GM23338 (cell line): Measurements from ENCODE around the gene CISH. TPM values are rescaled to one million over a fixed set of nuclear protein-coding genes. Genes with fewer than 3 reads are reported as not detected.

Source experiments
- ATAC-seq: fragments of 200-7000 bp; cut with Tn5 transposase; 3 replicates; pipeline ENCODE4 v1.9.1; 2020
- DNase-seq: peaks from one replicate; pipeline ENCODE4 v3.0.0-alpha.2; 2015; ENCODE audit warnings: low spot score
- H2AFZ ChIP-seq: fragments of 200-600 bp; sonication (generic); 2 replicates; pipeline ENCODE4 v1.8.0; 2016; ENCODE audit warnings: antibody characterized with exemption, mild to moderate bottlenecking, moderate library complexity
- H3F3A ChIP-seq: fragments of 200-600 bp; sonication (generic); replicated peaks from 2 replicates; pipeline ENCODE4 v1.8.0; 2017; ENCODE audit warnings: antibody characterized with exemption, mixed run types, low read depth
- H3K27ac ChIP-seq: fragments of 200-600 bp; sonication (generic); 2 replicates; pipeline ENCODE4 v1.6.1; 2016; ENCODE audit warnings: low read depth
- H3K27me3 ChIP-seq: fragments of 200-600 bp; sonication (generic); 2 replicates; pipeline ENCODE4 v1.8.0; 2016; ENCODE audit warnings: mild to moderate bottlenecking, mixed run types, moderate library complexity; ENCODE audit not compliant: insufficient read depth
- H3K36me3 ChIP-seq: fragments of 200-600 bp; sonication (generic); 2 replicates; pipeline ENCODE4 v1.8.0; 2016; ENCODE audit warnings: mild to moderate bottlenecking; ENCODE audit not compliant: insufficient read depth
- H3K4me1 ChIP-seq: fragments of 200-600 bp; sonication (generic); 2 replicates; pipeline ENCODE4 v1.8.0; 2016; ENCODE audit warnings: mild to moderate bottlenecking, moderate library complexity; ENCODE audit not compliant: insufficient read depth
- H3K4me2 ChIP-seq: fragments of 200-600 bp; sonication (generic); 2 replicates; pipeline ENCODE4 v1.7.1; 2017; ENCODE audit warnings: mixed run types
- H3K4me3 ChIP-seq: fragments of 200-600 bp; sonication (generic); 2 replicates; pipeline ENCODE4 v1.6.1; 2016; ENCODE audit warnings: mixed run types
- H3K79me2 ChIP-seq: fragments of 200-600 bp; sonication (generic); replicated peaks from 2 replicates; pipeline ENCODE4 v1.8.0; 2017; ENCODE audit warnings: mild to moderate bottlenecking; ENCODE audit not compliant: insufficient read depth
- H3K9me2 ChIP-seq: fragments of 200-600 bp; sonication (generic); 2 replicates; pipeline ENCODE4 v1.8.0; 2017; ENCODE audit not compliant: insufficient read depth
- H4K20me1 ChIP-seq: fragments of 200-600 bp; sonication (generic); replicated peaks from 2 replicates; pipeline ENCODE4 v1.8.0; 2017; ENCODE audit warnings: mild to moderate bottlenecking; ENCODE audit not compliant: insufficient read depth
- H3K27ac Mint-ChIP-seq: 2 replicates; pipeline ENCODE4 v1.8.0; 2020; ENCODE audit warnings: inconsistent platforms, mild to moderate bottlenecking, moderate library complexity, mixed read lengths
- H3K27me3 Mint-ChIP-seq: 3 replicates; pipeline ENCODE4 v1.8.0; 2022; ENCODE audit warnings: low read depth, mild to moderate bottlenecking, moderate library complexity, mixed read lengths, inconsistent platforms; ENCODE audit not compliant: insufficient read depth, poor library complexity
- H3K36me3 Mint-ChIP-seq: 3 replicates; pipeline ENCODE4 v1.8.0; 2021; ENCODE audit warnings: low read depth, mild to moderate bottlenecking, inconsistent platforms, moderate library complexity, mixed read lengths
- H3K4me1 Mint-ChIP-seq: 3 replicates; pipeline ENCODE4 v1.8.0; 2020; ENCODE audit warnings: mild to moderate bottlenecking, inconsistent platforms, mixed read lengths
- H3K4me3 Mint-ChIP-seq: 3 replicates; pipeline ENCODE4 v1.8.0; 2021; ENCODE audit warnings: moderate library complexity, mild to moderate bottlenecking, inconsistent platforms, mixed read lengths
- H3K9me3 Mint-ChIP-seq: 3 replicates; pipeline ENCODE4 v1.8.0; 2020; ENCODE audit warnings: moderate library complexity, mild to moderate bottlenecking, inconsistent platforms, mixed read lengths
- CREB1 ChIP-seq: fragments of 250-450 bp; sonication (Bioruptor Pico); IDR thresholded peaks from 2 replicates; pipeline ENCODE4 v1.5.0; 2020; ENCODE audit warnings: low read depth, mild to moderate bottlenecking, moderate library complexity
- EZH2 ChIP-seq: fragments of 200-600 bp; sonication (generic); IDR thresholded peaks from one replicate; pipeline ENCODE4 v1.8.0; 2017; ENCODE audit warnings: antibody characterized with exemption, mild to moderate bottlenecking, low read depth; ENCODE audit not compliant: unreplicated experiment
- JUNB ChIP-seq: IDR thresholded peaks from one replicate; pipeline ENCODE4 v1.6.1; 2016; ENCODE audit warnings: antibody characterized with exemption; ENCODE audit not compliant: unreplicated experiment
- POLR2AphosphoS5 ChIP-seq: IDR thresholded peaks from 2 replicates; pipeline ENCODE4 v1.6.1; 2016; ENCODE audit warnings: antibody characterized with exemption, low read depth
- ZNF114 ChIP-seq: fragments of 250-450 bp; sonication (Bioruptor Pico); IDR thresholded peaks from 2 replicates; pipeline ENCODE4 v1.5.0; 2020; ENCODE audit warnings: mild to moderate bottlenecking, moderate library complexity
- ZNF331 ChIP-seq: fragments of 250-450 bp; sonication (Bioruptor Pico); IDR thresholded peaks from 2 replicates; pipeline ENCODE4 v1.5.0; 2020; ENCODE audit warnings: low read depth, mild to moderate bottlenecking, moderate library complexity
- polyA plus RNA-seq: library from polyadenylated mRNA; unstranded; fragments of >200 nt; fragmentation: Nextera tagmentation; extraction: Ambion mirVana; gene quantifications from 2 replicates; pipeline ENCODE4 v1.2.1, GENCODE V29; 2016
- total RNA-seq: library from RNA; depleted of rRNA; stranded (reverse); fragments of >200 nt; shearing (Covaris generic); gene quantifications from 2 replicates; pipeline ENCODE4 v1.2.3, GENCODE V29; 2014
- TF ChIP-seq, protein P1 (sequence below), 2 experiments: fragments of 200-600 bp in 1 of 2; sonication (generic) in 1 of 2; conservative IDR thresholded peaks; 2 replicates each; pipeline versions ENCODE4 v1.5.1 to v1.6.1; 2016 to 2017; ENCODE audit warnings: antibody characterized with exemption in 2 of 2, low read depth in 2 of 2, mild to moderate bottlenecking in 2 of 2, moderate library complexity in 1 of 2
- TF ChIP-seq, protein P2 (sequence below): IDR thresholded peaks from one replicate; pipeline ENCODE4 v1.6.1; 2018; ENCODE audit warnings: antibody characterized with exemption; ENCODE audit not compliant: unreplicated experiment
- TF ChIP-seq, protein P3 (sequence below): fragments of 250-450 bp; sonication (Bioruptor Pico); IDR thresholded peaks from 2 replicates; pipeline ENCODE4 v1.5.0; 2020; ENCODE audit warnings: mild to moderate bottlenecking, moderate library complexity

CISH gene
- total and polyA plus RNA-seq, 2 experiments from 2014 or later: 2.1 to 3.6 TPM

DNA sequence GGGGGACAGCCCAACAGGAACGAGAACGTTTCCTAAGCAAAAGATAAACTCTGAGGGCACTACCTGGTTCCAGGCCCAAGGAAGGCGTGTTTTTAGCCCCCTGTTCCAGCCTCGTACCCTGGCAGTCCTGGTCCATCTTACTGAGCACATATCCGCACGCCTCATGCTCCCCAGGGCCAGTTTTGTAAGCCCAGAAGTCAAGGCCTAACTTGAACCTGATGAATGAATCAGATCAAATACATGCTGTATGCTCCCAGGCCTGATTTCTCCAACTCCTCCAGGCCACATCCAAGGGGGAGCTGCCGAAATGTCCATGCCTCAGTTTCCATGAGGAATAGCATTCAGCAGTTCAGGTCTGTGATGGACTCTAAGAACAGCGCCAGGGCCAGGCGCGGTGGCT lies 48.8 kb upstream of the CISH start:
- Histone ChIP-seq H3F3A (no peaks in the 10 kb centered on the region), H3K4me1 (no peaks in the 10 kb centered on the region), H3K36me3 (no peaks in the 10 kb centered on the region), H3K9me2 (no peaks in the 10 kb centered on the region; the same call in 1 of the 2 replicates), H3K27me3 (no peaks in the 10 kb centered on the region), H3K4me3 (no peak overlapping the region), H3K27ac (no peak overlapping the region), H3K4me2 (no peak overlapping the region), H3K79me2 (no peaks in the 10 kb centered on the region), H2AFZ (no peak overlapping the region), H4K20me1 (no peaks in the 10 kb centered on the region)
- Mint-ChIP-seq H3K9me3 (no peaks in the 10 kb centered on the region), H3K27me3 (peaks cover 4% of the 10 kb centered on the region), H3K27ac (no peak overlapping the region), H3K4me1 (no peaks in the 10 kb centered on the region), H3K4me3 (no peak overlapping the region), H3K36me3 (no peaks in the 10 kb centered on the region)
- DNase-seq (no peak), ATAC-seq (no peak)
- TF ChIP-seq, protein P1, sequence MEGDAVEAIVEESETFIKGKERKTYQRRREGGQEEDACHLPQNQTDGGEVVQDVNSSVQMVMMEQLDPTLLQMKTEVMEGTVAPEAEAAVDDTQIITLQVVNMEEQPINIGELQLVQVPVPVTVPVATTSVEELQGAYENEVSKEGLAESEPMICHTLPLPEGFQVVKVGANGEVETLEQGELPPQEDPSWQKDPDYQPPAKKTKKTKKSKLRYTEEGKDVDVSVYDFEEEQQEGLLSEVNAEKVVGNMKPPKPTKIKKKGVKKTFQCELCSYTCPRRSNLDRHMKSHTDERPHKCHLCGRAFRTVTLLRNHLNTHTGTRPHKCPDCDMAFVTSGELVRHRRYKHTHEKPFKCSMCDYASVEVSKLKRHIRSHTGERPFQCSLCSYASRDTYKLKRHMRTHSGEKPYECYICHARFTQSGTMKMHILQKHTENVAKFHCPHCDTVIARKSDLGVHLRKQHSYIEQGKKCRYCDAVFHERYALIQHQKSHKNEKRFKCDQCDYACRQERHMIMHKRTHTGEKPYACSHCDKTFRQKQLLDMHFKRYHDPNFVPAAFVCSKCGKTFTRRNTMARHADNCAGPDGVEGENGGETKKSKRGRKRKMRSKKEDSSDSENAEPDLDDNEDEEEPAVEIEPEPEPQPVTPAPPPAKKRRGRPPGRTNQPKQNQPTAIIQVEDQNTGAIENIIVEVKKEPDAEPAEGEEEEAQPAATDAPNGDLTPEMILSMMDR (conservative IDR thresholded peaks at IDR 0.05; ENCODE audit: low read depth in 2 of 2): no peak
- TF ChIP-seq JUNB: no peak

DNA sequence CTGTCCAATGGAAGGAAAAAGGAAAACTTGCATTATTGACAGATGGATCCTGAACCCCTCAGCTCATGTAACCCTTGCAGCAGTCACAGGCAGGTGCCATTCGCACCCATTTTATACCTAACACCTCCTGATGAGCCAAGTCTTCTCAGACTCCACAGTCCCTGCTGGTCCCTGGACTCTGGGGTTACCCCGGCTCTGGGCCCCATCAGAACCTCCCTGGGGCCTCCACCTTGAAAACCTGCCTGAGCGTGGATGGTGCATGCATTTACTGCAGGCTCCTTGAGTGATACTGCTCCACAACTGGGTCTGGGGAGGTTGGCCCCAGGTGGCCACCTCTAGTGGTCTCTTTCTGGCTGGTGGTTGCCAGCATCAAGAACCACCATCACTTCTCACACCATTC lies 47.3 kb upstream of the CISH start:
- ATAC-seq (no peak), DNase-seq (no peak)
- H3K9me3 Mint-ChIP-seq: no peaks in the 10 kb centered on the region
- H3K27ac Mint-ChIP-seq: no peak overlapping the region
- H2AFZ ChIP-seq: no peak overlapping the region
- H3K9me2 ChIP-seq: no peaks in the 10 kb centered on the region; the same call in 1 of the 2 replicates
- H4K20me1 ChIP-seq: no peaks in the 10 kb centered on the region
- no peak overlapping the region for H3K4me2 ChIP-seq
- no peak overlapping the region for H3K4me3 Mint-ChIP-seq
- H3K79me2 ChIP-seq: no peaks in the 10 kb centered on the region
- no peaks in the 10 kb centered on the region for H3K36me3 Mint-ChIP-seq
- no peaks in the 10 kb centered on the region for H3F3A ChIP-seq
- no peaks in the 10 kb centered on the region for H3K4me1 ChIP-seq
- no peaks in the 10 kb centered on the region for H3K36me3 ChIP-seq
- no peak overlapping the region for H3K27ac ChIP-seq
- H3K27me3 Mint-ChIP-seq: peaks cover 4% of the 10 kb centered on the region
- no peak overlapping the region for H3K4me3 ChIP-seq
- no peaks in the 10 kb centered on the region for H3K4me1 Mint-ChIP-seq
- H3K27me3 ChIP-seq: no peaks in the 10 kb centered on the region
- TF ChIP-seq POLR2AphosphoS5: no peak
- no peak for TF ChIP-seq CREB1 (CRISPR knock-in tag)
- TF ChIP-seq ZNF331 (CRISPR knock-in tag): no peak
- no peak for TF ChIP-seq ZNF114 (CRISPR knock-in tag)
- TF ChIP-seq, protein P2, sequence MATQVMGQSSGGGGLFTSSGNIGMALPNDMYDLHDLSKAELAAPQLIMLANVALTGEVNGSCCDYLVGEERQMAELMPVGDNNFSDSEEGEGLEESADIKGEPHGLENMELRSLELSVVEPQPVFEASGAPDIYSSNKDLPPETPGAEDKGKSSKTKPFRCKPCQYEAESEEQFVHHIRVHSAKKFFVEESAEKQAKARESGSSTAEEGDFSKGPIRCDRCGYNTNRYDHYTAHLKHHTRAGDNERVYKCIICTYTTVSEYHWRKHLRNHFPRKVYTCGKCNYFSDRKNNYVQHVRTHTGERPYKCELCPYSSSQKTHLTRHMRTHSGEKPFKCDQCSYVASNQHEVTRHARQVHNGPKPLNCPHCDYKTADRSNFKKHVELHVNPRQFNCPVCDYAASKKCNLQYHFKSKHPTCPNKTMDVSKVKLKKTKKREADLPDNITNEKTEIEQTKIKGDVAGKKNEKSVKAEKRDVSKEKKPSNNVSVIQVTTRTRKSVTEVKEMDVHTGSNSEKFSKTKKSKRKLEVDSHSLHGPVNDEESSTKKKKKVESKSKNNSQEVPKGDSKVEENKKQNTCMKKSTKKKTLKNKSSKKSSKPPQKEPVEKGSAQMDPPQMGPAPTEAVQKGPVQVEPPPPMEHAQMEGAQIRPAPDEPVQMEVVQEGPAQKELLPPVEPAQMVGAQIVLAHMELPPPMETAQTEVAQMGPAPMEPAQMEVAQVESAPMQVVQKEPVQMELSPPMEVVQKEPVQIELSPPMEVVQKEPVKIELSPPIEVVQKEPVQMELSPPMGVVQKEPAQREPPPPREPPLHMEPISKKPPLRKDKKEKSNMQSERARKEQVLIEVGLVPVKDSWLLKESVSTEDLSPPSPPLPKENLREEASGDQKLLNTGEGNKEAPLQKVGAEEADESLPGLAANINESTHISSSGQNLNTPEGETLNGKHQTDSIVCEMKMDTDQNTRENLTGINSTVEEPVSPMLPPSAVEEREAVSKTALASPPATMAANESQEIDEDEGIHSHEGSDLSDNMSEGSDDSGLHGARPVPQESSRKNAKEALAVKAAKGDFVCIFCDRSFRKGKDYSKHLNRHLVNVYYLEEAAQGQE: no peak
- TF ChIP-seq EZH2: no peak
- TF ChIP-seq, protein P3, sequence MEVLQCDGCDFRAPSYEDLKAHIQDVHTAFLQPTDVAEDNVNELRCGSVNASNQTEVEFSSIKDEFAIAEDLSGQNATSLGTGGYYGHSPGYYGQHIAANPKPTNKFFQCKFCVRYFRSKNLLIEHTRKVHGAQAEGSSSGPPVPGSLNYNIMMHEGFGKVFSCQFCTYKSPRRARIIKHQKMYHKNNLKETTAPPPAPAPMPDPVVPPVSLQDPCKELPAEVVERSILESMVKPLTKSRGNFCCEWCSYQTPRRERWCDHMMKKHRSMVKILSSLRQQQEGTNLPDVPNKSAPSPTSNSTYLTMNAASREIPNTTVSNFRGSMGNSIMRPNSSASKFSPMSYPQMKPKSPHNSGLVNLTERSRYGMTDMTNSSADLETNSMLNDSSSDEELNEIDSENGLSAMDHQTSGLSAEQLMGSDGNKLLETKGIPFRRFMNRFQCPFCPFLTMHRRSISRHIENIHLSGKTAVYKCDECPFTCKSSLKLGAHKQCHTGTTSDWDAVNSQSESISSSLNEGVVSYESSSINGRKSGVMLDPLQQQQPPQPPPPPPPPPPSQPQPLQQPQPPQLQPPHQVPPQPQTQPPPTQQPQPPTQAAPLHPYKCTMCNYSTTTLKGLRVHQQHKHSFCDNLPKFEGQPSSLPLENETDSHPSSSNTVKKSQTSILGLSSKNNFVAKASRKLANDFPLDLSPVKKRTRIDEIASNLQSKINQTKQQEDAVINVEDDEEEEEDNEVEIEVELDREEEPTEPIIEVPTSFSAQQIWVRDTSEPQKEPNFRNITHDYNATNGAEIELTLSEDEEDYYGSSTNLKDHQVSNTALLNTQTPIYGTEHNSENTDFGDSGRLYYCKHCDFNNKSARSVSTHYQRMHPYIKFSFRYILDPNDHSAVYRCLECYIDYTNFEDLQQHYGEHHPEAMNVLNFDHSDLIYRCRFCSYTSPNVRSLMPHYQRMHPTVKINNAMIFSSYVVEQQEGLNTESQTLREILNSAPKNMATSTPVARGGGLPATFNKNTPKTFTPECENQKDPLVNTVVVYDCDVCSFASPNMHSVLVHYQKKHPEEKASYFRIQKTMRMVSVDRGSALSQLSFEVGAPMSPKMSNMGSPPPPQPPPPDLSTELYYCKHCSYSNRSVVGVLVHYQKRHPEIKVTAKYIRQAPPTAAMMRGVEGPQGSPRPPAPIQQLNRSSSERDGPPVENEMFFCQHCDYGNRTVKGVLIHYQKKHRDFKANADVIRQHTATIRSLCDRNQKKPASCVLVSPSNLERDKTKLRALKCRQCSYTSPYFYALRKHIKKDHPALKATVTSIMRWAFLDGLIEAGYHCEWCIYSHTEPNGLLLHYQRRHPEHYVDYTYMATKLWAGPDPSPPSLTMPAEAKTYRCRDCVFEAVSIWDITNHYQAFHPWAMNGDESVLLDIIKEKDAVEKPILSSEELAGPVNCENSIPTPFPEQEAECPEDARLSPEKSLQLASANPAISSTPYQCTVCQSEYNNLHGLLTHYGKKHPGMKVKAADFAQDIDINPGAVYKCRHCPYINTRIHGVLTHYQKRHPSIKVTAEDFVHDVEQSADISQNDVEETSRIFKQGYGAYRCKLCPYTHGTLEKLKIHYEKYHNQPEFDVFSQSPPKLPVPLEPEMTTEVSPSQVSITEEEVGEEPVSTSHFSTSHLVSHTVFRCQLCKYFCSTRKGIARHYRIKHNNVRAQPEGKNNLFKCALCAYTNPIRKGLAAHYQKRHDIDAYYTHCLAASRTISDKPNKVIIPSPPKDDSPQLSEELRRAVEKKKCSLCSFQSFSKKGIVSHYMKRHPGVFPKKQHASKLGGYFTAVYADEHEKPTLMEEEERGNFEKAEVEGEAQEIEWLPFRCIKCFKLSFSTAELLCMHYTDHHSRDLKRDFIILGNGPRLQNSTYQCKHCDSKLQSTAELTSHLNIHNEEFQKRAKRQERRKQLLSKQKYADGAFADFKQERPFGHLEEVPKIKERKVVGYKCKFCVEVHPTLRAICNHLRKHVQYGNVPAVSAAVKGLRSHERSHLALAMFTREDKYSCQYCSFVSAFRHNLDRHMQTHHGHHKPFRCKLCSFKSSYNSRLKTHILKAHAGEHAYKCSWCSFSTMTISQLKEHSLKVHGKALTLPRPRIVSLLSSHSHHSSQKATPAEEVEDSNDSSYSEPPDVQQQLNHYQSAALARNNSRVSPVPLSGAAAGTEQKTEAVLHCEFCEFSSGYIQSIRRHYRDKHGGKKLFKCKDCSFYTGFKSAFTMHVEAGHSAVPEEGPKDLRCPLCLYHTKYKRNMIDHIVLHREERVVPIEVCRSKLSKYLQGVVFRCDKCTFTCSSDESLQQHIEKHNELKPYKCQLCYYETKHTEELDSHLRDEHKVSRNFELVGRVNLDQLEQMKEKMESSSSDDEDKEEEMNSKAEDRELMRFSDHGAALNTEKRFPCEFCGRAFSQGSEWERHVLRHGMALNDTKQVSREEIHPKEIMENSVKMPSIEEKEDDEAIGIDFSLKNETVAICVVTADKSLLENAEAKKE (CRISPR knock-in tag): no peak
